Endodermal cell (in vitro differentiated cells): Measurements from ENCODE around the gene JAG2. TPM values are rescaled to one million over a fixed set of nuclear protein-coding genes. Genes with fewer than 3 reads are reported as not detected.

ENCODE experiments used
- DNase-seq: peaks from one replicate; pipeline ENCODE4 v3.0.0-alpha.2; 2017
- H3K27ac ChIP-seq: 2 replicates; pipeline ENCODE4 v1.5.1; 2013; ENCODE audit warnings: mild to moderate bottlenecking, low read depth, low read length, moderate library complexity
- H3K27me3 ChIP-seq: 2 replicates; pipeline ENCODE4 v1.6.1; 2013; ENCODE audit warnings: mild to moderate bottlenecking, low read length, moderate library complexity; ENCODE audit not compliant: insufficient read depth, control insufficient read depth, poor library complexity, severe bottlenecking
- H3K36me3 ChIP-seq: 2 replicates; pipeline ENCODE4 v1.7.0; 2013; ENCODE audit warnings: mild to moderate bottlenecking, low read length, moderate library complexity; ENCODE audit not compliant: control insufficient read depth, insufficient read depth
- H3K4me1 ChIP-seq: one replicate; pipeline ENCODE4 v1.7.0; 2013; ENCODE audit warnings: low read length; ENCODE audit not compliant: control insufficient read depth, insufficient read depth
- H3K4me3 ChIP-seq: 2 replicates; pipeline ENCODE4 v1.5.1; 2013; ENCODE audit warnings: mild to moderate bottlenecking, low read length, moderate library complexity
- H3K9ac ChIP-seq: 2 replicates; pipeline ENCODE4 v1.6.1; 2013; ENCODE audit warnings: mild to moderate bottlenecking, low read length, moderate library complexity; ENCODE audit not compliant: poor library complexity, severe bottlenecking; ENCODE audit errors: extremely low read depth
- H3K9me3 ChIP-seq: 2 replicates; pipeline ENCODE4 v1.6.1; 2013; ENCODE audit warnings: mild to moderate bottlenecking, low read length, moderate library complexity; ENCODE audit not compliant: control insufficient read depth
- H3K27ac Mint-ChIP-seq: 2 replicates; pipeline ENCODE4 v1.8.0; 2020; ENCODE audit warnings: mixed read lengths
- H3K27me3 Mint-ChIP-seq: 2 replicates; pipeline ENCODE4 v1.8.0; 2021; ENCODE audit warnings: mild to moderate bottlenecking, mixed read lengths; ENCODE audit not compliant: insufficient read depth
- H3K36me3 Mint-ChIP-seq: 2 replicates; pipeline ENCODE4 v1.8.0; 2020; ENCODE audit warnings: low read depth, mixed read lengths
- H3K4me1 Mint-ChIP-seq: 2 replicates; pipeline ENCODE4 v1.8.0; 2020; ENCODE audit warnings: mixed read lengths
- H3K4me3 Mint-ChIP-seq: 2 replicates; pipeline ENCODE4 v1.8.0; 2020; ENCODE audit warnings: mild to moderate bottlenecking, moderate library complexity, mixed read lengths
- H3K9me3 Mint-ChIP-seq: 2 replicates; pipeline ENCODE4 v1.8.0; 2020; ENCODE audit warnings: mild to moderate bottlenecking, mixed read lengths
- WGBS, 2 experiments: methylation state at CpG; one replicate each; pipeline versions ENCODE4 v1.1.5 to v1.1.7; 2013; ENCODE audit warnings: missing lambda C conversion rate in 2 of 2, mixed read lengths in 1 of 2; ENCODE audit not compliant: insufficient coverage in 1 of 2, insufficient read length in 1 of 2; 5-methylcytosine and 5-hydroxymethylcytosine counted together
- total RNA-seq, 2 donors: library from RNA; stranded (reverse); fragmentation: NEBNext Ultra II Directional in 1 of 2; extraction: Animal tissue kit (Norgen Biotek cat#: 25700) in 1 of 2; gene quantifications; 2 replicates in 1 of 2; 3 replicates in 1 of 2; pipeline ENCODE4 v1.2.1, GENCODE V29; 2021
- TF ChIP-seq, protein P1 (sequence below): fragments of 200-600 bp; sonication (generic); conservative IDR thresholded peaks from 2 replicates; pipeline ENCODE4 v1.5.0; 2021; ENCODE audit warnings: antibody characterized with exemption, mild to moderate bottlenecking

JAG2 gene
- total RNA-seq, 2 donors from 2014 or later = 6.4 TPM

- Histone ChIP-seq H3K9ac (no peak overlapping the region), H3K36me3 (no peaks in the 10 kb centered on the region), H3K4me1 (no peaks in the 10 kb centered on the region), H3K27ac (no peak overlapping the region), H3K27me3 (peaks cover 12% of the 10 kb centered on the region), H3K4me3 (no peak overlapping the region), H3K9me3 (no peaks in the 10 kb centered on the region)
- TF ChIP-seq, protein P1, sequence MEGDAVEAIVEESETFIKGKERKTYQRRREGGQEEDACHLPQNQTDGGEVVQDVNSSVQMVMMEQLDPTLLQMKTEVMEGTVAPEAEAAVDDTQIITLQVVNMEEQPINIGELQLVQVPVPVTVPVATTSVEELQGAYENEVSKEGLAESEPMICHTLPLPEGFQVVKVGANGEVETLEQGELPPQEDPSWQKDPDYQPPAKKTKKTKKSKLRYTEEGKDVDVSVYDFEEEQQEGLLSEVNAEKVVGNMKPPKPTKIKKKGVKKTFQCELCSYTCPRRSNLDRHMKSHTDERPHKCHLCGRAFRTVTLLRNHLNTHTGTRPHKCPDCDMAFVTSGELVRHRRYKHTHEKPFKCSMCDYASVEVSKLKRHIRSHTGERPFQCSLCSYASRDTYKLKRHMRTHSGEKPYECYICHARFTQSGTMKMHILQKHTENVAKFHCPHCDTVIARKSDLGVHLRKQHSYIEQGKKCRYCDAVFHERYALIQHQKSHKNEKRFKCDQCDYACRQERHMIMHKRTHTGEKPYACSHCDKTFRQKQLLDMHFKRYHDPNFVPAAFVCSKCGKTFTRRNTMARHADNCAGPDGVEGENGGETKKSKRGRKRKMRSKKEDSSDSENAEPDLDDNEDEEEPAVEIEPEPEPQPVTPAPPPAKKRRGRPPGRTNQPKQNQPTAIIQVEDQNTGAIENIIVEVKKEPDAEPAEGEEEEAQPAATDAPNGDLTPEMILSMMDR = no peak
- no peaks in the 10 kb centered on the region for H3K36me3 Mint-ChIP-seq
- H3K9me3 Mint-ChIP-seq = no peaks in the 10 kb centered on the region
- H3K4me1 Mint-ChIP-seq = no peaks in the 10 kb centered on the region
- H3K27me3 Mint-ChIP-seq = peaks cover 13% of the 10 kb centered on the region
- no peak for DNase-seq
- no peak overlapping the region for H3K4me3 Mint-ChIP-seq
- no peak overlapping the region for H3K27ac Mint-ChIP-seq
- 93 to 98% methylated on average over 8 to 11 of the region's 11 CpGs for WGBS, 2 experiments
These were observed 10.2 kb upstream of the JAG2 start for GRCh38 chr14:105178868-105179140.

GRCh38 chr14:105178069-105178867, 9.7 kb upstream of the JAG2 start:
- H3K27ac ChIP-seq = no peak overlapping the region
- peaks cover 12% of the 10 kb centered on the region for H3K27me3 ChIP-seq
- DNase-seq = no peak
- no peaks in the 10 kb centered on the region for H3K9me3 Mint-ChIP-seq
- H3K4me1 ChIP-seq = no peaks in the 10 kb centered on the region
- H3K4me3 ChIP-seq = no peak overlapping the region
- H3K4me1 Mint-ChIP-seq = no peaks in the 10 kb centered on the region
- H3K27ac Mint-ChIP-seq = no peak overlapping the region
- 89 to 90% methylated on average over 12 to 19 of the region's 19 CpGs for WGBS, 2 experiments
- no peak overlapping the region for H3K9ac ChIP-seq
- H3K27me3 Mint-ChIP-seq = peaks cover 9% of the 10 kb centered on the region
- H3K36me3 ChIP-seq = no peaks in the 10 kb centered on the region
- no peak overlapping the region for H3K4me3 Mint-ChIP-seq
- TF ChIP-seq, protein P1 = no peak
- H3K9me3 ChIP-seq = no peaks in the 10 kb centered on the region
- no peaks in the 10 kb centered on the region for H3K36me3 Mint-ChIP-seq

DNA sequence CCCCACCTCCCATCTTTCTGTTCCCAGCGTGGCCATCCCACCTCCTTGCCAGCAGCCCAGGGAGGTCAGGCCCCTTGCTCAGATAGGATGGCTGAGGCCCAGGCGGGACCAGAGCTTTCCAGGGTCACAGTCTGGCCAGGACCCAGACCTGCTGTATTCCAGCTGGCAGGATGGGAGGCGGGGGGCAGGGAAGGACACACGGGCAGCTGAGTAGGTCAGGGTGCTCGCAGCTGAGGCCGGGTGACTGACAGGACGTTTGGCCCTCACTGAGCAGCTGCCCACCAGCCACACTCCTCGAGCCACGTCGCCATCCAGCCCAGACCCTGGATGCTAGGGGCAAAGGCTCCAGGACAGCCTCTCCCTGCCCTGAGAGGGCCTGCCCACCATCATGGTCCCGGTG, 8.5 kb upstream of the JAG2 start:
- no peak overlapping the region for H3K9ac ChIP-seq
- H3K27ac Mint-ChIP-seq = no peak overlapping the region

More for the DNA sequence above, 8.5 kb upstream of the JAG2 start:
- H3K4me3 ChIP-seq = no peak overlapping the region
- no peaks in the 10 kb centered on the region for H3K4me1 ChIP-seq
- Mint-ChIP-seq H3K4me1 (no peaks in the 10 kb centered on the region), H3K36me3 (no peaks in the 10 kb centered on the region), H3K27me3 (peaks cover under 1% of the 10 kb centered on the region), H3K4me3 (no peak overlapping the region), H3K9me3 (no peaks in the 10 kb centered on the region)
- WGBS, 2 experiments = 83 to 84% methylated on average over 7 to 11 of the region's 11 CpGs
- no peaks in the 10 kb centered on the region for H3K36me3 ChIP-seq
- no peak for DNase-seq
- TF ChIP-seq, protein P1 = no peak
- H3K9me3 ChIP-seq = no peaks in the 10 kb centered on the region
- H3K27ac ChIP-seq = no peak overlapping the region
- peaks cover 4% of the 10 kb centered on the region for H3K27me3 ChIP-seq
